ENCODE measurements around the gene MICAL3. TPM values are rescaled to one million over a fixed set of nuclear protein-coding genes. Genes with fewer than 3 reads are reported as not detected.
A peak's percentile ranks its signal among the peaks of the same experiment; 100 is the strongest.
"Not testable (repeated sequence)": the region's sequence is repeated elsewhere in the genome, so short reads cannot be mapped to it uniquely, and the experiment has no call there.

The MICAL3 gene, protein sequence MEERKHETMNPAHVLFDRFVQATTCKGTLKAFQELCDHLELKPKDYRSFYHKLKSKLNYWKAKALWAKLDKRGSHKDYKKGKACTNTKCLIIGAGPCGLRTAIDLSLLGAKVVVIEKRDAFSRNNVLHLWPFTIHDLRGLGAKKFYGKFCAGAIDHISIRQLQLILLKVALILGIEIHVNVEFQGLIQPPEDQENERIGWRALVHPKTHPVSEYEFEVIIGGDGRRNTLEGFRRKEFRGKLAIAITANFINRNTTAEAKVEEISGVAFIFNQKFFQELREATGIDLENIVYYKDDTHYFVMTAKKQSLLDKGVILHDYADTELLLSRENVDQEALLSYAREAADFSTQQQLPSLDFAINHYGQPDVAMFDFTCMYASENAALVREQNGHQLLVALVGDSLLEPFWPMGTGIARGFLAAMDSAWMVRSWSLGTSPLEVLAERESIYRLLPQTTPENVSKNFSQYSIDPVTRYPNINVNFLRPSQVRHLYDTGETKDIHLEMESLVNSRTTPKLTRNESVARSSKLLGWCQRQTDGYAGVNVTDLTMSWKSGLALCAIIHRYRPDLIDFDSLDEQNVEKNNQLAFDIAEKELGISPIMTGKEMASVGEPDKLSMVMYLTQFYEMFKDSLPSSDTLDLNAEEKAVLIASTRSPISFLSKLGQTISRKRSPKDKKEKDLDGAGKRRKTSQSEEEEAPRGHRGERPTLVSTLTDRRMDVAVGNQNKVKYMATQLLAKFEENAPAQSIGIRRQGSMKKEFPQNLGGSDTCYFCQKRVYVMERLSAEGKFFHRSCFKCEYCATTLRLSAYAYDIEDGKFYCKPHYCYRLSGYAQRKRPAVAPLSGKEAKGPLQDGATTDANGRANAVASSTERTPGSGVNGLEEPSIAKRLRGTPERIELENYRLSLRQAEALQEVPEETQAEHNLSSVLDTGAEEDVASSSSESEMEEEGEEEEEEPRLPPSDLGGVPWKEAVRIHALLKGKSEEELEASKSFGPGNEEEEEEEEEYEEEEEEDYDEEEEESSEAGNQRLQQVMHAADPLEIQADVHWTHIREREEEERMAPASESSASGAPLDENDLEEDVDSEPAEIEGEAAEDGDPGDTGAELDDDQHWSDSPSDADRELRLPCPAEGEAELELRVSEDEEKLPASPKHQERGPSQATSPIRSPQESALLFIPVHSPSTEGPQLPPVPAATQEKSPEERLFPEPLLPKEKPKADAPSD (N-terminal part only)
- 21.9 TPM for total RNA-seq
- 10 to 100 TPM; 27.1 to 50.1 (median 33.5) TPM for polyA plus RNA-seq (ENCODE audit: insufficient read depth in 1 of 8, insufficient read length in 8 of 8, low replicate concordance in 1 of 8)
- long read RNA-seq, donor 1, partial matches to known transcripts = 0 of 1 reads
- long read RNA-seq, donor 1, other reads (novel, unspliced or antisense) = 0 of 1 reads
- long read RNA-seq, donor 2 = 0 reads
- long read RNA-seq, donor 3, partial matches to known transcripts = 0 of 1 reads
- long read RNA-seq, donor 3, other reads (novel, unspliced or antisense) = 0 of 1 reads
- long read RNA-seq, donor 4, partial matches to known transcripts = 0 of 1 reads
- long read RNA-seq, donor 4, other reads (novel, unspliced or antisense) = 0 of 1 reads
- long read RNA-seq, donor 5 = 0 reads
- long read RNA-seq, donor 6, partial matches to known transcripts = 0 of 6 reads
- long read RNA-seq, donor 6, other reads (novel, unspliced or antisense) = 0 of 6 reads
- long read RNA-seq, donor 7, partial matches to known transcripts = 5 of 5 reads
- long read RNA-seq, donor 7, other reads (novel, unspliced or antisense) = 0 of 5 reads
- long read RNA-seq, donor 8, partial matches to known transcripts = 0 of 1 reads
- long read RNA-seq, donor 8, other reads (novel, unspliced or antisense) = 0 of 1 reads
- long read RNA-seq, donor 9 = 0 reads
- long read RNA-seq, donor 10, partial matches to known transcripts = 5 of 5 reads
- long read RNA-seq, donor 10, other reads (novel, unspliced or antisense) = 0 of 5 reads
- long read RNA-seq, donor 11 = 0 reads

DNA sequence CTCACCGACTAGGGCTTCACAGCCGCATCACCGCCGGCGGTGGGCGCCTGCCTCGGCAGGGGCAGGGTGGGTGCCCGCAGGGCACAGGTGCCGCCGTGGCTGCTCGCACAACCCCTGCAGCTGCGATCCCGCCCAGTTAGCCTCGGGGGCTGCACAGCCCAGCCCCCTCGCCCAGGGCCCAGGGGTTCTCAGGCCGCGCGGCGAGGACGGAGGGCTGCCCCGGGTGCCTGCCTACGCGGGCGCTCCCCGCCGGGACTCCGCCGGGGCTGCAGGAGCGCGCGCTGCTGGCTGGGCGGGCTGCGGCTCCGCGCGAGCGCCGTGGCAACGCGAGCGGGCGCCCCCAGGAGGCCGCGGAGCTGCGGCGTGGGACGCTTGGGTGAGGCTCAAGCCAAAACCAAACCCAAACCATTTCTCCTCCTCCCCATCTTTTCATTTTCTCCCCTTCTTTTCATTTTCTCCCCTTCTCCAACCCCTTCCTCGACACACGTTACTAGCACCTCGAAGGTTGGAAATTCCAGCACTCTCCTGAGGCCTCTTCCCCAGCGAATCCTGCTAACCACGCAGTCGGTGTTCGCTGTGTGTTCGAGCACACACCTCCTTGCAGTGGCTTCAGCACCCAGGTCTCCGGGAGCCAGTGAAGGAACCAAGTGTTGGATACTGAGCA is at the start of gene MICAL3:
Gene MICAL3, minus strand, starts transcription at position 286 of the 664 bp plus-strand sequence. CDS start 117,749 bp downstream, outside the sequence.
- Histone ChIP-seq H3K27ac (ENCODE audit: low read length) (peak within 1 kb of the TSS; percentile 75), H3K4me3 (ENCODE audit: low read length) (peak within 1 kb of the TSS; percentile 39), H3K36me3 (ENCODE audit: control insufficient read depth, insufficient read depth, low read length) (no peaks in the 10 kb centered on the region), H3K4me1 (ENCODE audit: control insufficient read depth, insufficient read depth, low read length) (peaks cover 23% of the 10 kb centered on the region), H3K9me3 (replicated peaks; ENCODE audit: control insufficient read depth, low read depth, low read length) (no peaks in the 10 kb centered on the region), H3K27me3 (ENCODE audit: control insufficient read depth, insufficient read depth, low read length) (peaks cover 21% of the 10 kb centered on the region)
- peak; percentile 71 for DNase-seq
- WGBS (ENCODE audit: insufficient coverage) = under 1% methylated on average over 54 of the region's 56 CpGs

DNA sequence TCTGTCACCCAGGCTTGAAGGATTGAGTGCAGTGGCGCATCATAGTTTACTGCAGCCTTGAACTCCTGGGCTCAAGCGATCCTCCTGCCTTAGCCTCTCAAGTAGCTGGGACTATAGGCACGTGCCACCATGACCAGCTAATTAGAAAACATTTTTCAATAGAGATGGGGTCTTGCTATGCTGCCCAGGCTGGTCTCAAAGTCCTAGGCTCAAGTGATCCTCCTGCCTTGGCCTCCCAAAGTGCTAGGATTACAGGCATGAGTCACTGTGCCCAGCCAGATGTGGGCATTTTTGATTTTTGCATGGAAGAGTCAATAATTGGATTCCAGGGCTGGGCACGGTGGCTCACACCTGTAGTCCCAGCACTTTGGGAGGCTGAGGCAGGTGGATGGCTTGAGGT is 49.6 kb upstream of the MICAL3 start:
- not testable (repeated sequence) for H3K27ac ChIP-seq (ENCODE audit: low read length); DNase-seq; H3K36me3 ChIP-seq (ENCODE audit: control insufficient read depth, insufficient read depth, low read length); H3K9me3 ChIP-seq (replicated peaks; ENCODE audit: control insufficient read depth, low read depth, low read length); H3K27me3 ChIP-seq (ENCODE audit: control insufficient read depth, insufficient read depth, low read length); H3K4me3 ChIP-seq (ENCODE audit: low read length)
- H3K4me1 ChIP-seq (ENCODE audit: control insufficient read depth, insufficient read depth, low read length) = peaks cover 20% of the 10 kb centered on the region
- WGBS (ENCODE audit: insufficient coverage) = 100% methylated on average over 2 of the region's 4 CpGs

DNA sequence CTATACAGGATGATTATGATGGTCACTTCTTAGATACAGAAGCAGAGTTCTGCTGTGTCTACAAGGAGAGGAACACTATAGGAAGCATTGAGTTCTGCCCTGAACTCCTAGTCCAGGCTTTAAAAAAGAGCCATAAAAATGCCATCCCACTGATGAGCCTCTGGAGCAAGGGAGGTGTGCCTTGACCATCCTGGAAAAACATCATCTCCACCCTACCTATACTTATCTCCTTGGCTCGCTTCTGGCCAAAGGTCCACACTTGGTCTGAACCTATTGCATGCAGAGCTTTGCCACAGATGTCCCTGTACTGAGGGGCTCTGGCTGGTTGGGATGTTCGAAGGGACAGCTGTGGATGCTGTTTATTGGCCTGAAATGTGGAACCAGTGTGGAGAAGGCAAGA is 49.1 kb upstream of the MICAL3 start:
- 60% methylated on average over 1 of the region's 2 CpGs for WGBS (ENCODE audit: insufficient coverage)
- no peak overlapping the region for H3K4me3 ChIP-seq (ENCODE audit: low read length)
- no peaks in the 10 kb centered on the region for H3K9me3 ChIP-seq (replicated peaks; ENCODE audit: control insufficient read depth, low read depth, low read length)
- H3K27ac ChIP-seq (ENCODE audit: low read length) = no peak overlapping the region
- no peaks in the 10 kb centered on the region for H3K36me3 ChIP-seq (ENCODE audit: control insufficient read depth, insufficient read depth, low read length)
- H3K27me3 ChIP-seq (ENCODE audit: control insufficient read depth, insufficient read depth, low read length) = no peaks in the 10 kb centered on the region
- no peak for DNase-seq
- peaks cover 17% of the 10 kb centered on the region for H3K4me1 ChIP-seq (ENCODE audit: control insufficient read depth, insufficient read depth, low read length)

DNA sequence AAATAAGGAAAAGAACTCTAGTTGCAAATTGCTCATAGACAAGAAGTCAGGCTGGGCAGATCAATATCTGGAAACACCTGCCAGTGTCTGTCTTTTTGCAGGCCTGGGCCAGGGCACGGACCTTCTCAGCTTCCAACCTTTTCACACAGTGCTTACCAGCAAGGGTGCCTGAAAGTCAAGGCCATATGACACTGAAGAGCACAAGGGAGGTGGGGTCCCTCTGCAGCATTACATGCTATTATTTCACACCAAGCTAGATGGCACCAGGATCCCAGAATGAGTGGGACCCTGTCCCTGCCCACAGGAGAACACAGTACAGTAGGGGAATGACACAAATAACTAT is 47.6 kb upstream of the MICAL3 start:
- H3K9me3 ChIP-seq (replicated peaks; ENCODE audit: control insufficient read depth, low read depth, low read length) = no peaks in the 10 kb centered on the region
- H3K27ac ChIP-seq (ENCODE audit: low read length) = peak overlapping the region; percentile 47
- H3K4me1 ChIP-seq (ENCODE audit: control insufficient read depth, insufficient read depth, low read length) = peaks cover 22% of the 10 kb centered on the region
- H3K27me3 ChIP-seq (ENCODE audit: control insufficient read depth, insufficient read depth, low read length) = no peaks in the 10 kb centered on the region
- DNase-seq = peak; percentile 43
- no peak overlapping the region for H3K4me3 ChIP-seq (ENCODE audit: low read length)
- WGBS (ENCODE audit: insufficient coverage) = 80% methylated on average over 1 of the region's 1 CpG
- H3K36me3 ChIP-seq (ENCODE audit: control insufficient read depth, insufficient read depth, low read length) = no peaks in the 10 kb centered on the region

DNA sequence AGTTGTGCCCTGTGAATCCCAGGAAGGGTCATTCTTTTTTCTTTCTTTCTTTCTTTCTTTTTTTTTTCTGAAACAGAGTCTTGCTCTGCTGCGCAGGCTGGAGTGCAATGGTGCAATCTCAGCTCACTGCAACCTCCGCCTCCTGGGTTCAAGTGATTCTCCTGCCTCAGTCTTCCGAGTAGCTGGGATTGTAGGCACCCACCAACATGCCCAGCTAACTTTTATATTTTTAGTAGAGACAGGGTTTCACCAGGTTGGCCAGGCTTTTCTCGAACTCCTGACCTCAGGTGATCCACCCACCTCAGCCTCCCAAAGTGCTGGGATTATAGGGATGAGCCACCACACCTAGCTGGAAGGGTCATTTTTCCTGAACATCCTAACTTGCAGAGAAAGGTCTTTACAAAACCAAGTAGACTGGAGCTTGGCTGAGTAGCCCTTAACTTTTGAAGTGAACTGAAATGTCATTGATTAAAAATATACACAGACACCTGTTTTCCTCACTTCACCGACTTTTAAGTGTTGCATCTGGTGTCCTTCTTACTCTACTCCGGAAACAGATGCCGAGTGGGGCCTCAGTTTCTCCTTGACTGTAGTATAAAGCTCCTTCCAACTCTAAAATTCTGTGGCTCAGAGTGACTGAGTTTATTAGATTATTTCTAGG is 47.1 kb upstream of the MICAL3 start:
- H3K4me1 ChIP-seq (ENCODE audit: control insufficient read depth, insufficient read depth, low read length) = peaks cover 19% of the 10 kb centered on the region
- H3K27ac ChIP-seq (ENCODE audit: low read length) = peak overlapping the region; percentile 47
- H3K36me3 ChIP-seq (ENCODE audit: control insufficient read depth, insufficient read depth, low read length); H3K27me3 ChIP-seq (ENCODE audit: control insufficient read depth, insufficient read depth, low read length); H3K4me3 ChIP-seq (ENCODE audit: low read length); H3K9me3 ChIP-seq (replicated peaks; ENCODE audit: control insufficient read depth, low read depth, low read length); DNase-seq: not testable (repeated sequence)
- WGBS (ENCODE audit: insufficient coverage) = no CpG with 5 or more reads among the region's 7 CpGs

DNA sequence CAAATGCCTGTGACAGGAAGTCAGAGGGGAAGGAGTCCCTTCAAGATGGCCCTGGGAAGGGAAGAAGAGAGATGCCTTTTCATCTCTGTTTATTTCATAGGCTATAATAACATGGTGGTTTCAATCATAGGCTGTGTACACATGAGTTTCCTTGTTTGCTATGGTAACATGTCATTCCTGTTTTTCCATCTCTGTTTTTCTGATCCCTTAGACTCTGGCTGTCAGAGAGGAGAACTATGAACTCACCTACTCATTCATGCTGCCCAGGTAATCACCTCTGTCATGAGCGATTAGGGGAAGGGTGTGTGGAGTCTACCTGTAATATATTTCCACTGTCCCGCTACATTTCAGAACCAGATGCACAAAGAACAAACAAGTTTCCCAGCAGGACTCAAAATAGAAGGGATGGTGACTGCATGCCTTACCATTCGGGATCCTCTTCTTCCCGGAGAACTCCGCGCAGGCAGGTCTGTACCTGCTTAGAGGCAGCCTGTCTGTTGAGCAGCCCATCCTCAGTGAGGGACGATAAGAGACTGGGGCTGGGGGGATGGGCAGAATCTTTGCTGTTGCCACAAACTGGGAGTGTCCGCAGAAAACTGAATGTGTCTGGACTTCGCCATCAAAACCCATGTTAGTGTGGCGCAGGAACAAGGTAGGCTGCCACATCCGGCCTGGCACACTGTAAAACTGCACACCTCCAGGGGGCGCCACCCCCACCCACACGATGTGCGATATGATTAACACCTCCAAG is 46.4 kb upstream of the MICAL3 start:
- H3K4me3 ChIP-seq (ENCODE audit: low read length) = no peak overlapping the region
- H3K27me3 ChIP-seq (ENCODE audit: control insufficient read depth, insufficient read depth, low read length) = peaks cover 3% of the 10 kb centered on the region
- H3K4me1 ChIP-seq (ENCODE audit: control insufficient read depth, insufficient read depth, low read length) = peaks cover 19% of the 10 kb centered on the region
- H3K36me3 ChIP-seq (ENCODE audit: control insufficient read depth, insufficient read depth, low read length) = no peaks in the 10 kb centered on the region
- no peak overlapping the region for H3K27ac ChIP-seq (ENCODE audit: low read length)
- no peak for DNase-seq
- H3K9me3 ChIP-seq (replicated peaks; ENCODE audit: control insufficient read depth, low read depth, low read length) = no peaks in the 10 kb centered on the region
- WGBS (ENCODE audit: insufficient coverage) = 78% methylated on average over 12 of the region's 14 CpGs

DNA sequence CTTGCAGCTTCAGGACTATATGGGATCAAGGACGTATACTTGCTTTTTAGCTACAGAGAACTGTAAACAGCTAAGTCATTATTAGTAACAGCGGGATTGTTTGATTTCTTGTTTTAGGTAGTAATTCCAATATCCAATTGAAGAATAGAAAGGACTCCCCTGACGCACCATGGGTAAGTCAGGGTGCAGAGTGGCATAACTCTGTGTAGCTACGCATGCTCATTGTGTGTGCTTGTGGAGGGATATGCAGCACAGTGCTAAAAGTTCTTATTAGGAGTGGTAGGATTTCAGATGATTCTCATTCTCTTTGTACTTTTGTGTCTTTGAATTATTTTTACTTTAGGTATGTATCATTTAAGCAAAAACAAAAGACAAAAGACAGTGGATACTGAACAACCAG is 45.7 kb upstream of the MICAL3 start:
- no peak overlapping the region for H3K4me3 ChIP-seq (ENCODE audit: low read length)
- WGBS (ENCODE audit: insufficient coverage) = 100% methylated on average over 2 of the region's 4 CpGs
- H3K36me3 ChIP-seq (ENCODE audit: control insufficient read depth, insufficient read depth, low read length) = no peaks in the 10 kb centered on the region
- DNase-seq = no peak
- H3K27ac ChIP-seq (ENCODE audit: low read length) = no peak overlapping the region
- no peaks in the 10 kb centered on the region for H3K9me3 ChIP-seq (replicated peaks; ENCODE audit: control insufficient read depth, low read depth, low read length)
- H3K4me1 ChIP-seq (ENCODE audit: control insufficient read depth, insufficient read depth, low read length) = peaks cover 19% of the 10 kb centered on the region
- peaks cover 3% of the 10 kb centered on the region for H3K27me3 ChIP-seq (ENCODE audit: control insufficient read depth, insufficient read depth, low read length)

DNA sequence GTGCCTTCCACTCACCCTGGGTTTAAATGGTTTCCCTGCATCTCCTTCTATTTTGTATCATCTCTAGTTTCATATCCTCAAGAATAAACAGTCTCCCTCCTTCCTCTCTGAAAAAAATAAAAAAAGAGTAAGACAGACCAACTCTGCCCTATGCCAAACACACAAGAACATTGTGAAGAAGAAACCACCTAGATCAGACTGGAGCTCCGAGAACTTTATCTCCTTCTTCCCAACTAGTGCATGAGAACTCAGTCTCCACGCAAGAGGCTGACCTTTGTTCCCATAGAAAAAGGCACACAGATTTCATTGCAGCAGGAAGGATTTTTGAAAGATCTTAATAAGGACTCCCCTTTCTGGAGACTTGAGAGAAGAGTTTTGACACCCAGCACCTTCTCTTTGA is 44.7 kb upstream of the MICAL3 start:
- no peak overlapping the region for H3K4me3 ChIP-seq (ENCODE audit: low read length)
- H3K27ac ChIP-seq (ENCODE audit: low read length) = no peak overlapping the region
- no peaks in the 10 kb centered on the region for H3K36me3 ChIP-seq (ENCODE audit: control insufficient read depth, insufficient read depth, low read length)
- peaks cover 19% of the 10 kb centered on the region for H3K4me1 ChIP-seq (ENCODE audit: control insufficient read depth, insufficient read depth, low read length)
- DNase-seq = no peak
- WGBS (ENCODE audit: insufficient coverage) = no CpG with 5 or more reads among the region's 2 CpGs
- H3K27me3 ChIP-seq (ENCODE audit: control insufficient read depth, insufficient read depth, low read length) = peaks cover 3% of the 10 kb centered on the region
- no peaks in the 10 kb centered on the region for H3K9me3 ChIP-seq (replicated peaks; ENCODE audit: control insufficient read depth, low read depth, low read length)

Data from muscle of leg (tissue), 16 donors.